Ascending aorta (tissue), 2 donors: Measurements from ENCODE around the gene CACNA1D. TPM values are rescaled to one million over a fixed set of nuclear protein-coding genes. Genes with fewer than 3 reads are reported as not detected.

Experiments
- DNase-seq, 2 donors: peaks; one replicate each; pipeline ENCODE4 v3.0.0-alpha.2; 2019; ENCODE audit warnings: low spot score in 2 of 2
- H3K27ac ChIP-seq, 2 donors: fragments of 200-600 bp; sonication (generic); one replicate each; pipeline ENCODE4 v1.5.1; 2016 to 2017; ENCODE audit warnings: mild to moderate bottlenecking in 1 of 2
- H3K27me3 ChIP-seq: fragments of 200-600 bp; sonication (generic); one replicate; pipeline ENCODE4 v1.5.1; 2017
- H3K36me3 ChIP-seq, 2 donors: fragments of 200-600 bp; sonication (generic); one replicate each; pipeline ENCODE4 v1.5.1; 2016
- H3K4me1 ChIP-seq, 2 donors: fragments of 200-600 bp; sonication (generic); one replicate each; pipeline ENCODE4 v1.5.1; 2016 to 2017; ENCODE audit warnings: mild to moderate bottlenecking in 1 of 2
- H3K4me3 ChIP-seq, 2 donors: fragments of 200-600 bp; sonication (generic); one replicate each; pipeline ENCODE4 v1.5.1; 2016 to 2017; ENCODE audit warnings: mild to moderate bottlenecking in 1 of 2
- H3K9me3 ChIP-seq, 2 donors: fragments of 200-600 bp; sonication (generic); one replicate each; pipeline ENCODE4 v1.5.1; 2016
- CTCF ChIP-seq, 3 experiments: fragments of 200-600 bp in 2 of 3; fragments of 450-650 bp in 1 of 3; sonication (generic) in 2 of 3; IDR thresholded peaks; one replicate each; pipeline ENCODE4 v1.5.1; 2016 to 2019; ENCODE audit warnings: antibody characterized with exemption in 3 of 3, mild to moderate bottlenecking in 1 of 3, moderate library complexity in 1 of 3
- intact Hi-C: fragments of 100-400 bp; cut with DNase I; formaldehyde crosslinking; loops from one replicate; pipeline ENCODE4 v1.15.1; 2023
- total RNA-seq: library from RNA; depleted of rRNA; stranded (reverse); fragments of >200 nt; gene quantifications from one replicate; pipeline ENCODE4 v1.1.0, GENCODE V29; 2016

The CACNA1D gene
- total RNA-seq, 1 donor from 2014 or later: 0.43 TPM

GRCh38 chr3:53758846-53759245, 264.4 kb downstream of the CACNA1D start:
- DNase-seq: no peak
- Histone ChIP-seq H3K9me3 (no peaks in the 10 kb centered on the region), H3K4me3 (no peak overlapping the region), H3K27ac (no peak overlapping the region), H3K4me1 (no peaks in the 10 kb centered on the region), H3K27me3 (no peaks in the 10 kb centered on the region), H3K36me3 (no peaks in the 10 kb centered on the region)
- intact Hi-C loops: no loop called here
- TF ChIP-seq CTCF (IDR thresholded peaks at IDR 0.05): no peak

GRCh38 chr3:53763353-53763752, 268.9 kb downstream of the CACNA1D start:
- DNase-seq: no peak
- no peaks in the 10 kb centered on the region for H3K36me3 ChIP-seq
- intact Hi-C loops: no loop called here
- no peak overlapping the region for H3K4me3 ChIP-seq
- no peak for TF ChIP-seq CTCF (IDR thresholded peaks at IDR 0.05)
- H3K9me3 ChIP-seq: no peaks in the 10 kb centered on the region
- no peak overlapping the region for H3K27ac ChIP-seq
- H3K27me3 ChIP-seq: no peaks in the 10 kb centered on the region
- no peaks in the 10 kb centered on the region for H3K4me1 ChIP-seq

- TF ChIP-seq CTCF (IDR thresholded peaks at IDR 0.05): no peak
- intact Hi-C loops: no loop called here
- no peak for DNase-seq
- Histone ChIP-seq H3K9me3 (no peaks in the 10 kb centered on the region), H3K27me3 (no peaks in the 10 kb centered on the region), H3K36me3 (no peaks in the 10 kb centered on the region), H3K27ac (no peak overlapping the region), H3K4me3 (no peak overlapping the region), H3K4me1 (no peaks in the 10 kb centered on the region)
Observed at GRCh38 chr3:53764026-53764775, 269.8 kb downstream of the CACNA1D start.

GRCh38 chr3:53765753-53766152, 271.3 kb downstream of the CACNA1D start:
- Histone ChIP-seq H3K4me1 (no peaks in the 10 kb centered on the region), H3K4me3 (no peak overlapping the region), H3K9me3 (no peaks in the 10 kb centered on the region), H3K27me3 (no peaks in the 10 kb centered on the region), H3K27ac (no peak overlapping the region), H3K36me3 (no peaks in the 10 kb centered on the region)
- TF ChIP-seq CTCF (IDR thresholded peaks at IDR 0.05): no peak
- no peak for DNase-seq
- intact Hi-C loops: no loop called here

GRCh38 chr3:53766706-53767105, 272.3 kb downstream of the CACNA1D start:
- intact Hi-C loops: no loop called here
- H3K27ac ChIP-seq: no peak overlapping the region
- H3K36me3 ChIP-seq: no peaks in the 10 kb centered on the region
- TF ChIP-seq CTCF (IDR thresholded peaks at IDR 0.05): no peak
- H3K4me1 ChIP-seq: no peaks in the 10 kb centered on the region
- no peaks in the 10 kb centered on the region for H3K9me3 ChIP-seq
- H3K4me3 ChIP-seq: no peak overlapping the region
- DNase-seq: no peak
- no peaks in the 10 kb centered on the region for H3K27me3 ChIP-seq
